22Rv1 (cell line): ENCODE results near the gene MTM1.

ENCODE experiments used
- H3K27ac ChIP-seq: fragments of 450-650 bp; 2 replicates; pipeline ENCODE4 v1.5.1; 2017
- ZFX ChIP-seq: fragments of 450-650 bp; IDR thresholded peaks from 2 replicates; pipeline ENCODE4 v1.6.1; 2017; ENCODE audit warnings: antibody characterized with exemption, borderline replicate concordance
- TF ChIP-seq, protein P1 (sequence below): fragments of 450-650 bp; IDR thresholded peaks from 2 replicates; pipeline ENCODE4 v1.5.1; 2017; ENCODE audit warnings: mild to moderate bottlenecking

Gene MTM1

DNA sequence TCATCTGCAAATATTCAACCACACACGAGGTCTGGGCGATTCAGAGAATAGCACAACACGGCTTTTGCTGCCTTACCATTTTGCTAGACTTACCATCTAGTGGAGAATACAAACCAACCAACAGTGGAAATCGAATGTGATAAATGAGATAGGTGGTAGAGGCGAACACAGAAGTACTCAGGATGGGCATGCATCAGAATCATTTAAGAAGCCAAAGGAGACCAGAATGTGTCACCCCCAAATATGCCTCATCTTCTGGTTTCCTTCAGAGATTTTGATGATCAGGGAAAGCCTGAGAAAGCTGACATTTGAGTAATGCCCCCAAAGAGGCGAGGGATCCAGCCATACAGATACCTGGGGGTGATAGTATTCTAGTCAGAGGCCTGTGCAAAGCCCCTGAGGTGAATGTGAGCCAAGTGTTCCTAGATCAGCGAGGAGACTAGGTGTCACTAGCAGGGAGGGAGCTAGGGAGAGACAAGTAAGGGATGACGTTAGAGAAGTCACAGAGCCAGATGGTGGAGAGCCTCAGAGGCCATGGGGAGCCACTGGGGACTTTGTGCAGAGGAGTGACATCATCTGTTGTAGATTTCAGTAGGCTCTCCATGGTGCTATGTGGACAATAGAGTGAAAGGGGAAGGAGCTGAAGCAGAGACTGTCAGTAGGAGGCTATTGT is 126.5 kb downstream of the MTM1 start:
- TF ChIP-seq, protein P1, sequence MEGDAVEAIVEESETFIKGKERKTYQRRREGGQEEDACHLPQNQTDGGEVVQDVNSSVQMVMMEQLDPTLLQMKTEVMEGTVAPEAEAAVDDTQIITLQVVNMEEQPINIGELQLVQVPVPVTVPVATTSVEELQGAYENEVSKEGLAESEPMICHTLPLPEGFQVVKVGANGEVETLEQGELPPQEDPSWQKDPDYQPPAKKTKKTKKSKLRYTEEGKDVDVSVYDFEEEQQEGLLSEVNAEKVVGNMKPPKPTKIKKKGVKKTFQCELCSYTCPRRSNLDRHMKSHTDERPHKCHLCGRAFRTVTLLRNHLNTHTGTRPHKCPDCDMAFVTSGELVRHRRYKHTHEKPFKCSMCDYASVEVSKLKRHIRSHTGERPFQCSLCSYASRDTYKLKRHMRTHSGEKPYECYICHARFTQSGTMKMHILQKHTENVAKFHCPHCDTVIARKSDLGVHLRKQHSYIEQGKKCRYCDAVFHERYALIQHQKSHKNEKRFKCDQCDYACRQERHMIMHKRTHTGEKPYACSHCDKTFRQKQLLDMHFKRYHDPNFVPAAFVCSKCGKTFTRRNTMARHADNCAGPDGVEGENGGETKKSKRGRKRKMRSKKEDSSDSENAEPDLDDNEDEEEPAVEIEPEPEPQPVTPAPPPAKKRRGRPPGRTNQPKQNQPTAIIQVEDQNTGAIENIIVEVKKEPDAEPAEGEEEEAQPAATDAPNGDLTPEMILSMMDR, result no peak
- no peak for TF ChIP-seq ZFX
- H3K27ac ChIP-seq, result peak overlapping the region; percentile 73

DNA sequence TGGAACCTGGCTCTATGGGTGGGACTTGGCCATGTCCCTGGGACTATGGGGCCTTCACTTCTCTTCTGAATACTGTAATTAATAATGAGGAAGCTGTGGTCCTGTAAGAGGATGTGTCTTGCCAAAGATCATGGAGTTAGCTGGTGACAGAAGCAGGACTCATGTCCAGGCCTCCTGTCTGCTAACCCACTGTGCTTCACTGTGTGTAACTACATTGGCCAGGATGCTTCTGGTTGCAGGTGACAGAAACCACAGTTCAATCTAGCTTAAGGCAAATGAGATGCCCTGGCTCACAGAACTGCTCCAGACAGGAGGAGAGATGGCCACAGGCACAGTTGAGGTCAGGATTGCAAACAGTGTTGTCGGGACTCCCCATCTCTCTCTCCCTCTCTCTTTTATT is 127.9 kb downstream of the MTM1 start:
- TF ChIP-seq, protein P1, result no peak
- no peak for TF ChIP-seq ZFX
- no peak overlapping the region for H3K27ac ChIP-seq

DNA sequence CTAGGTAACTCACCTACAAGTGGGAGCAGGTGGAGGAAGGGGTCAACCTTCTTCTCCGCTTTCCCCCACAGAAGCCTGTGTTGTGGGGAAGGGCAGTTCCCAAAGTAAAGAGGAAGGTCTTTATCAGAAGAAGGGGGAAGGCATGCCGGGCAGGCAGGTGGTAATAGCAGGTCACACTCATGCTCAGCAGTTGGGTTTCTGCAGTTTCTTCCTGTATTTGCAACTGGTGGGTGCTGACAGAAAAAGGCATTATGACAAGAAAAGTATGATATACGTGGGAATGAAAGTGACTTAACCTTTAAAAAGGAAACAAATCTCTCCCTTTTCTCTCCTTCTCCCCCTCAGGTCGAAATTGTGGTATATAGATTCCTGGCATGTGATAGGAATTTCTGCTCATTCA is 128.4 kb downstream of the MTM1 start:
- no peak overlapping the region for H3K27ac ChIP-seq
- TF ChIP-seq, protein P1, result no peak
- TF ChIP-seq ZFX, result no peak

DNA sequence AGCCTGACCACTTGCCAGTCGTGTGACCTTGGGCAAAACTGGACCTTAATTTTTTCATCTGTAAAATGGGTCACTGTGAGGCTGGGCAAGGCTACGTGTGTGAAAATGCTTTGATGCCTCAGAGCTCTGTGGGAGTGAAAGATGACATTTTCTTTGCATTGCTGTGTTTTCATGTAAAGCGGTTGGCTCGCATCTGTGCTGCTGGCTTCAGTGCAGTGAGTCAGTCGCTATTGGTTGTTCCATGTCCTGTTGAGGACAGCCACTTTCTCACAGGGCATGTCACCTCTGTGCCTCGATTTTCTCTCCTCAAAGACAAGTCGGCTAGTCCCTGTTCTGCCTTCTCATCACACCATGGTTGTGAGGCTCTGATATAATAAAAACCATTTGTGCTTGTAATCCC is 129.2 kb downstream of the MTM1 start:
- no peak overlapping the region for H3K27ac ChIP-seq
- no peak for TF ChIP-seq ZFX
- TF ChIP-seq, protein P1, result no peak

DNA sequence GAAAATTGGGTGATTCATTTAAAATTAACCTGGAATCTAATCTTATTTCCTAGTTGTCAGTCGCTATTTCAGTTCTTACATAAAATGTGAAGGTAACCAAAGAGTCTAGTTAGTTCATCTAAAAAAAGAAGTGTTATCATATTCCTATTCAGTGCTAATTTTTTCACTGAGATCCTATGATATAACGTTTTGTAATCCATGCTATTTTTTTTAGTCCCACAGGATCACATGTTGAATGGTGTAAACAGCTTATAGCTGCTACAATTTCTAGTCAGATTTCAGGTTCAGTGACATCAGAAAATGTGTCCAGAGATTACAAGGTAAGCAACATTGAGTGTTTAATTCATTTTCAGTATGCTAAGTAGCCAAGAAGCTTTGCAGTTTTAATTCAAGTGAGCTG is 130.6 kb downstream of the MTM1 start:
- H3K27ac ChIP-seq, result no peak overlapping the region
- TF ChIP-seq, protein P1, result no peak
- TF ChIP-seq ZFX, result no peak

DNA sequence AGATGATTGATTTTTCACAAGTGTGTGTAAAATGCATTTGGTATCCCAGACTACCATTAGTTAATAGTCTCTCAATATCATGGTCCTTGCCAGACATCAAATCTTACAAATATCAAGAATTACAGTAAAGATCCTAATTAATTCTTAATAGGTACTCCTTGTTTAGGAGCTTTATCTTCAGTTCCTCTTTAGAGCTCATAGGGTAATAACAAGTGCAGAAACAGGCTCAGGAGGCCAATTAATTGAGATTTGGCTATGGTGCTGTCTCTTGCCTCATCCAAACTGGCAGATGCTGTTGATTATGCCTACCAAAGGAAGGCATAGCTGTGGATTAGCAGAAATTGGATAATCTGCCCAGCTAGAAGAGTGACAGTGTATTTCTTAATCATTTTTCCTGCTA is 131.7 kb downstream of the MTM1 start:
- TF ChIP-seq, protein P1, result no peak
- TF ChIP-seq ZFX, result no peak
- H3K27ac ChIP-seq, result no peak overlapping the region

DNA sequence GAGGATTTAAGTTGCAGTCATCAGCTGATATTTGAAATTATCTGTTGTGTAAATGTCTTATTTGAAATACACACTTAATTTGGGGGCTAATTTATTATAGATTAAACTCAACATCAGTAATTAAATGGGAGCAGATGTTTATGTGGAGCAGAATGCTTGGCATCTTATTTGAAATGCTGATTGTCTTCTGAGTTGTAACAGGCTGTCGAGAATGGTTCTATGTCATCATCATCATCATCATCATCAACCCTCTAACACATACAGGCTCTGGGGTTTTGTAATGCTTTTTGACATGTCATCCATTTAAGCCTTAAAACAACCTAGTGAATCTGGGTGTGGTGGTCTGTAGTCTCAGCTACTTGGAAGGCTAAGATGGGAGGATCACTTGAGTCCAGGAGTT is 133.0 kb downstream of the MTM1 start:
- TF ChIP-seq, protein P1, result no peak
- no peak for TF ChIP-seq ZFX
- no peak overlapping the region for H3K27ac ChIP-seq
